SH-SY5Y (cell line): Measurements from ENCODE around the gene PTPRD.

Source experiments
- GATA2 ChIP-seq: IDR thresholded peaks from 2 replicates; pipeline ENCODE4 v1.6.1; 2011; ENCODE audit warnings: mild to moderate bottlenecking, low read depth, low read length
- GATA3 ChIP-seq: IDR thresholded peaks from 2 replicates; pipeline ENCODE4 v1.6.1; 2011; ENCODE audit warnings: low read depth, mild to moderate bottlenecking, low read length, moderate library complexity

DNA sequence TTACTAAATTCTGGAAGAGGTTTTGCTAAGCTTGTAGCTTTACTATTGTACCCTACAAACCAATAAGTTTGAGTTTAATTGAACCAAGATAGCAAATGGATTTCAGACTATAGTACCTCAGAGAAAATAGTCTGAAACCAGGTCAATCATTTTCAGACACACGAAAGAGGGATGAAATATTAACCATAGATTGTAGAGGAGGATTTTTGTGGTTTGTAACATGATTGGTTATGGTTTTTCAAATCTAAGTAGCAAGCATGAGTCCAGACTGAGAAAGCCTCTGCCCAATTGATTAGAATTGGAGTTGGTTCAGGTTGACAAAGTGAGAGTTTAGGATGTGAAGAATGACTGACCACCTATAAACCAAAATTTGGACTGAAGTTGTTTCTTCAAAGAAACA is 2250.6 kb downstream of the PTPRD start:
- no peak for TF ChIP-seq GATA2
- TF ChIP-seq GATA3: no peak
